Measurements from ENCODE around the gene LRRC66.

DNA sequence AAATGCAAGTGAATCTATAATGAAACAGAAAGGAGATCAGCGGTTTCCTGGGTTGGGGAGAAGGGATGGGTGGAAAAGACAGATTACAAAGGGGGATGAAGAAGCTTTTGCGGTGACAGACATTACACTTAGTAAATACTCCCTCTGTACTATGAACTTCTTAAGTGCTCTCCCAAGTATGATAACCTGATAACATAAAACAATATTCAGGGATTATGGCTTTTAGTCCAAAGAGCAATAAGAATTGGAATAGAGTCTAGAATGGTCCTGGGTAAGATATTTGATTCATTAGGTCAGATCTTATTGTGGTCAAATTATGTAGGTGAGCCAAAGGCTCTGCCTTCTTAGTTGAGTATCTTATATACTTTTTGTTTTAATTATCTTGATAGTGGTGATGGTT, 9.2 kb downstream of the LRRC66 start:
- no peak for TF ChIP-seq CBX8 (IDR thresholded peaks at IDR 0.05)
- TF ChIP-seq MAFK (IDR thresholded peaks at IDR 0.05; ENCODE audit: partially characterized antibody): no peak
- no peak for TF ChIP-seq SREBF2 (IDR thresholded peaks at IDR 0.05)
- TF ChIP-seq POLR2AphosphoS2 (conservative IDR thresholded peaks at IDR 0.05; ENCODE audit: low read length): no peak
- TF ChIP-seq, protein P1, sequence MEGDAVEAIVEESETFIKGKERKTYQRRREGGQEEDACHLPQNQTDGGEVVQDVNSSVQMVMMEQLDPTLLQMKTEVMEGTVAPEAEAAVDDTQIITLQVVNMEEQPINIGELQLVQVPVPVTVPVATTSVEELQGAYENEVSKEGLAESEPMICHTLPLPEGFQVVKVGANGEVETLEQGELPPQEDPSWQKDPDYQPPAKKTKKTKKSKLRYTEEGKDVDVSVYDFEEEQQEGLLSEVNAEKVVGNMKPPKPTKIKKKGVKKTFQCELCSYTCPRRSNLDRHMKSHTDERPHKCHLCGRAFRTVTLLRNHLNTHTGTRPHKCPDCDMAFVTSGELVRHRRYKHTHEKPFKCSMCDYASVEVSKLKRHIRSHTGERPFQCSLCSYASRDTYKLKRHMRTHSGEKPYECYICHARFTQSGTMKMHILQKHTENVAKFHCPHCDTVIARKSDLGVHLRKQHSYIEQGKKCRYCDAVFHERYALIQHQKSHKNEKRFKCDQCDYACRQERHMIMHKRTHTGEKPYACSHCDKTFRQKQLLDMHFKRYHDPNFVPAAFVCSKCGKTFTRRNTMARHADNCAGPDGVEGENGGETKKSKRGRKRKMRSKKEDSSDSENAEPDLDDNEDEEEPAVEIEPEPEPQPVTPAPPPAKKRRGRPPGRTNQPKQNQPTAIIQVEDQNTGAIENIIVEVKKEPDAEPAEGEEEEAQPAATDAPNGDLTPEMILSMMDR (IDR thresholded peaks at IDR 0.05): no peak
- TF ChIP-seq NR3C1 (IDR thresholded peaks at IDR 0.05): no peak
- no peak for TF ChIP-seq CHD2 (IDR thresholded peaks at IDR 0.05; ENCODE audit: low read length, partially characterized antibody)
- TF ChIP-seq, protein P2, sequence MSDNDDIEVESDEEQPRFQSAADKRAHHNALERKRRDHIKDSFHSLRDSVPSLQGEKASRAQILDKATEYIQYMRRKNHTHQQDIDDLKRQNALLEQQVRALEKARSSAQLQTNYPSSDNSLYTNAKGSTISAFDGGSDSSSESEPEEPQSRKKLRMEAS (IDR thresholded peaks at IDR 0.05): no peak
- no peak for TF ChIP-seq EHF (CRISPR knock-in tag; IDR thresholded peaks at IDR 0.05)
- no peak for TF ChIP-seq RAD21 (conservative IDR thresholded peaks at IDR 0.05 in 1 of 2, IDR thresholded peaks at IDR 0.05 in 1 of 2)
- no peak for TF ChIP-seq POLR2A (IDR thresholded peaks at IDR 0.05; ENCODE audit: low read length)

Measured in A549 (cell line).